MCF 10A (cell line): Measurements from ENCODE around the gene ABLIM2. TPM values are rescaled to one million over a fixed set of nuclear protein-coding genes. Genes with fewer than 3 reads are reported as not detected.

ENCODE experiments used
- BruUV-seq: library from RNA; stranded (reverse); fragments of 400-500 nt; replicated peaks from 2 replicates; lab custom pipeline; 2021; lab: Mats Ljungman, UMichigan
- CTCF ChIA-PET: fragments of 300-600 bp; sonication (Branson Sonifier 250); formaldehyde crosslinking; extraction: SDS; loops from one replicate; lab custom pipeline; 2021; ENCODE audit warnings: antibody characterized with exemption, inconsistent platforms; lab: Yijun Ruan, JAX
- POLR2A ChIA-PET: fragments of 300-600, 350-650 bp; sonication (Branson Sonifier 250); formaldehyde crosslinking; extraction: SDS; loops from one replicate; lab custom pipeline; 2020; ENCODE audit warnings: antibody characterized with exemption, inconsistent platforms; lab: Yijun Ruan, JAX
- DNase-seq: peaks from one replicate; pipeline ENCODE4 v3.0.0-alpha.2; 2018; ENCODE audit not compliant: unreplicated experiment
- H3K27ac Mint-ChIP-seq: one replicate; pipeline ENCODE4 v1.8.0; 2022; ENCODE audit warnings: mild to moderate bottlenecking, low read depth, mixed read lengths; ENCODE audit not compliant: unreplicated experiment
- H3K27me3 Mint-ChIP-seq: one replicate; pipeline ENCODE4 v1.8.0; 2022; ENCODE audit warnings: mixed read lengths; ENCODE audit not compliant: insufficient read depth, unreplicated experiment
- H3K36me3 Mint-ChIP-seq: one replicate; pipeline ENCODE4 v1.8.0; 2022; ENCODE audit warnings: mild to moderate bottlenecking, moderate library complexity, mixed read lengths; ENCODE audit not compliant: insufficient read depth, unreplicated experiment
- H3K4me1 Mint-ChIP-seq: one replicate; pipeline ENCODE4 v1.8.0; 2022; ENCODE audit warnings: mixed read lengths; ENCODE audit not compliant: insufficient read depth, unreplicated experiment
- H3K4me3 Mint-ChIP-seq: one replicate; pipeline ENCODE4 v1.8.0; 2022; ENCODE audit warnings: mild to moderate bottlenecking, moderate library complexity, mixed read lengths; ENCODE audit not compliant: unreplicated experiment
- H3K9me3 Mint-ChIP-seq: one replicate; pipeline ENCODE4 v1.8.0; 2022; ENCODE audit warnings: mixed read lengths; ENCODE audit not compliant: unreplicated experiment
- CTCF ChIP-seq: fragments of 200-600 bp; IDR thresholded peaks from one replicate; pipeline ENCODE4 v1.8.0; 2022; ENCODE audit warnings: antibody characterized with exemption, mild to moderate bottlenecking; ENCODE audit not compliant: unreplicated experiment
- intact Hi-C: fragments of 100-400 bp; cut with micrococcal nuclease; formaldehyde crosslinking; loops from 2 replicates; pipeline ENCODE4 v1.14.1; 2022
- total RNA-seq: library from RNA; stranded (reverse); gene quantifications from 2 replicates; pipeline ENCODE4 v1.2.3, GENCODE V29; 2022

The ABLIM2 gene
- total RNA-seq, 1 experiment from 2014 or later = 5.3 TPM

DNA sequence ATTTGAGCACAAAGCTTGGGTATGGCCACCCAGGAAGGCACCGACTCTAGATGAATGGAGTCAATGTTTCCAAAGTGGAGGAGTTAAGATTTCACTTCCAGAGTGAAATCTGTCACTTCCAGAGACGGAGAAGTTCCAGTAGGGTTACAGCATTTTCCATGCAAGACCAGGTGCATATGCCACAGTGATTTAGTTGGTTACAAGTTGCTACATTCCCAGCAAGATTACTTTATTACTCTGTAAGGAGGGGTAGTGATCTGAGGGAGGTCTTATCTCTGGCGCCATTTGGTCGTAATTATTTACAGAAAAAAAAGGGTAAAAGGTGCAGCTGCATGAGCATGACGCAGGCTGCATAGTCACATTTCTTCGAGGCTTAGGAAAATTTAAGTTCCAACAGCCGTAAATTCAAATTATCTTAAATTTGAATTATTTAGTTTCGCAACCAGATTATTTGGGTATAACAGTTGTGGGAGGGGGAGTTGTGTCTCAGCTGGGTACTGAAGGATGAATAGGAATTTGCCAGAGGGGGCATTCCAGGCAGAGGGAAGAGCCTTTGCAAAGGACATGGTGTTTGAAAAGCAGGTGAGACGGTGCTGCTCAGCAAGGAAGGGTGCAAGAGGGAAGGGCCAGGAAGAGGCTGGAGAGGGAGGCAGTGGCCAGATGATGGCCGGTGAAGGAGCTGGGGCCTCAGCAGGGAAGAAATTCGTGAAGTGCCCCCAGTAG lies 201.5 kb downstream of the ABLIM2 start:
- peaks cover 23% of the 10 kb centered on the region for H3K4me1 Mint-ChIP-seq
- H3K36me3 Mint-ChIP-seq = peaks cover 5% of the 10 kb centered on the region
- H3K4me3 Mint-ChIP-seq = no peak overlapping the region
- ChIA-PET CTCF (interaction anchor here (0.6 to 1.1 kb wide), 4 partner anchors 18 to 155 kb away, joined by 3 to 5 read pairs (median 4); partner anchors contain the start of gene AFAP1), POLR2A (interaction anchor here (1.4 to 7.1 kb wide), 4 partner anchors 10 to 21 kb away, joined by 5 to 62 read pairs (median 8); partner anchors contain the start of gene AFAP1)
- BruUV-seq = no TSS peak
- intact Hi-C loops = no loop called here
- peak overlapping the region; percentile 9 for H3K27ac Mint-ChIP-seq
- no peaks in the 10 kb centered on the region for H3K27me3 Mint-ChIP-seq
- TF ChIP-seq CTCF = no peak
- no peaks in the 10 kb centered on the region for H3K9me3 Mint-ChIP-seq
- no peak for DNase-seq

DNA sequence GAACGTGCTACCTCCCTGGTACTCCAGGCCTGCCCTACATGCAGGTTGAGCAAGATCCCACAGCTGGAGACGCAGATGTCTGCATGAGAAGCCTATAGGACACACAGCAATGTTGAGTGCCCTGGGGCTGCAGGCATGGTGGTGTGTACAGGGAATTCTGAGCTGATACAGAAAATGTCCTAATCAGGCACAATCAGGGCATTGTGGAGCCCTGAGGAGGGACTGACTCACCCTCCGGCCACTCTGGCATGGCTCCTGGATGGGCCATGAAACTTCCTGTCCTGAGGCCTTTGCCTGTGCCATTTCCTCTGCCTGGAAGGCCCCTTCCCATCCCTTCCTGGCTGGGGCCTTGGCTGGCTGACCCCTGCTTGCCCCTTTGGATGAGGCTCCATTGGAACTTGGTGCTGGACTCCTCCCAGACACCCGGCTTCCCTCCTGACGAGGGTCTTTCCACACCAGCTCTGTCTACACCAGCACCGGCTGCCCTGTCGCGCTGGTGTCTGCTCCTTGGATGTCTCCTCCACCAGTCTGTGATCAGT lies 202.3 kb downstream of the ABLIM2 start:
- DNase-seq = peak; percentile 96
- CTCF ChIA-PET = interaction anchor here (0.9 to 1.0 kb wide), 3 partner anchors 30 to 153 kb away, joined by 3 to 5 read pairs (median 4); no protein-coding TSS in a partner anchor
- Mint-ChIP-seq H3K9me3 (no peaks in the 10 kb centered on the region), H3K4me1 (peaks cover 23% of the 10 kb centered on the region), H3K27ac (peak overlapping the region; percentile 9), H3K4me3 (no peak overlapping the region), H3K36me3 (peaks cover 5% of the 10 kb centered on the region), H3K27me3 (no peaks in the 10 kb centered on the region)
- BruUV-seq = no TSS peak
- no peak for TF ChIP-seq CTCF
- POLR2A ChIA-PET = interaction anchor here (0.6 to 7.1 kb wide), 6 partner anchors 10 to 26 kb away, joined by 3 to 62 read pairs (median 6); partner anchors contain the start of gene AFAP1
- intact Hi-C loops = no loop called here

- no peak for TF ChIP-seq CTCF
- Mint-ChIP-seq H3K4me1 (peaks cover 15% of the 10 kb centered on the region), H3K36me3 (no peaks in the 10 kb centered on the region), H3K4me3 (no peak overlapping the region), H3K9me3 (no peaks in the 10 kb centered on the region), H3K27ac (no peak overlapping the region), H3K27me3 (no peaks in the 10 kb centered on the region)
- no TSS peak for BruUV-seq
- intact Hi-C loops = no loop called here
- POLR2A ChIA-PET = interaction anchor here (0.6 to 7.1 kb wide), 5 partner anchors 11 to 230 kb away, joined by 3 to 62 read pairs (median 5); partner anchors contain the start of gene AFAP1
- CTCF ChIA-PET = interaction anchor here (0.7 kb wide), 2 partner anchors 26 to 251 kb away, joined by 3 to 4 read pairs; no protein-coding TSS in a partner anchor
- DNase-seq = no peak
Measured at GRCh38 chr4:7955393-7955792, 203.2 kb downstream of the ABLIM2 start.

DNA sequence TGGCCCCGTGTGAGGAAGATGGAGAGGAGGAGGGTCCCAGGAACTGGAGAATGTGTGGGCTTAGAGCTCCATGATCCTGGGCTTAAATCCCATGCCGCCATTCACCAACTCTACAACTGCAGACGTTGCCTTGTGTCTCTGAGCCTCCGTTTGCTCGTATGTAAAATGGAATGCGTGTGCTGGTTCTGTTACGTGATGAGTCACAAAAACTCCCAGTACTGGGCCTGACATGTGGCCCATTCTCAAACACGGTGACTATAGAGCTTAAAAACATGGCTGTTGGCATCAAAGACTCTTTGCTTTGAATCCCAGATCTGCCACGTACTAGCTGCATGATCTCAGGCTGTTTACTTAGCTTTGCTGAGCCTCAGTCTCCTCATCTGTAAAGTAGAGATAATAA lies 206.0 kb downstream of the ABLIM2 start:
- no peak for DNase-seq
- H3K36me3 Mint-ChIP-seq = no peaks in the 10 kb centered on the region
- intact Hi-C loops = no loop called here
- BruUV-seq = no TSS peak
- H3K4me1 Mint-ChIP-seq = peaks cover 12% of the 10 kb centered on the region
- no peaks in the 10 kb centered on the region for H3K9me3 Mint-ChIP-seq
- POLR2A ChIA-PET = no interaction called here
- CTCF ChIA-PET = interaction anchor here (0.6 to 0.9 kb wide), 3 partner anchors 16 to 1043 kb away, joined by 3 read pairs; partner anchors contain the start of gene TBC1D14
- H3K4me3 Mint-ChIP-seq = no peak overlapping the region
- TF ChIP-seq CTCF = no peak
- H3K27me3 Mint-ChIP-seq = peaks cover 14% of the 10 kb centered on the region
- no peak overlapping the region for H3K27ac Mint-ChIP-seq
